ENCODE data around the gene ALS2CL. TPM values are rescaled to one million over a fixed set of nuclear protein-coding genes. Genes with fewer than 3 reads are reported as not detected.

ALS2CL gene
- total RNA-seq, 2 experiments from 2014 or later: 3.6 to 4.5 TPM

DNA sequence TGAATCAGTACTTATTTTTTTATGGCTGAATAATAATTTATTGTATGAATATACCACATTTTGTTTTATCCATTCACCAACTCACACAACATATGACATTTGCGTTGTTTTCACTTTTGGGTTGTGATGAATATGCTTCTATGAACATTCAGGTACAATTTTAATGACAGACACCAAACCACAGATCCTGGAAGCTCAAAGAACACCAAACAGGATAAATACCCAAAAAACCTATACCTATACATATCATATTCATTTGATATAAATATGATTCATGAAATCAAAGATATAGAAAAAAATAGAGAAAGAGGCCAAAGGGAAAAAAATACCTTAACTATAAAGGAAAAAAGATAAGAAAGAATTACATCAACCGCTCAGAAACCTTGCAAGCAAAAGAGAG, 45.4 kb downstream of the ALS2CL start:
- ATAC-seq (ENCODE audit: low read depth): no peak
- peaks cover 36% of the 10 kb centered on the region for H3K27me3 Mint-ChIP-seq
- H3K4me3 Mint-ChIP-seq: no peak overlapping the region
- no peak overlapping the region for H3K27ac Mint-ChIP-seq
- POLR2A ChIA-PET: no interaction called here
- H3K4me1 Mint-ChIP-seq: no peaks in the 10 kb centered on the region
- peaks cover 10% of the 10 kb centered on the region for H3K9me3 Mint-ChIP-seq
- DNase-seq: no peak
- no peaks in the 10 kb centered on the region for H3K36me3 Mint-ChIP-seq

DNA sequence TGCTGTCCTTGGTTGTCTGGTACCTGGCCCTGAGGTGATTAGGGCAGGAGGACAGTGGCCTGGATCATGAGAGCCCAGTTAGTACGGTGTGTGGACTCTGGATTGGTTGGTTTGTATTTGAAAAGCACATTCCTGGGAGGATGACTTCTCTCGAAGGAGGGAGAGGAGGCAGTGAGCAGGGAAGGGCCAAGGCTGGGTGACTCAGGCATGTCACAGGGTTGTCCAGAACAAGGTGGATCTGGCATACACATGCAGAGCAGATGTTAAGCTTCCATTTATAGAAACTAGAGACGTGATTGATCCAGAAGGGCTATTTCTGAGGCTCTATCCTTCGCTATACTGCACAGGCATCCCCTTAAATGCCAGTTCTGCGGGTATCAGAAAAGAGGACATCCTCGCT, 46.8 kb downstream of the ALS2CL start:
- DNase-seq: no peak
- Mint-ChIP-seq H3K27ac (no peak overlapping the region), H3K27me3 (peaks cover 30% of the 10 kb centered on the region), H3K4me1 (no peaks in the 10 kb centered on the region), H3K4me3 (no peak overlapping the region), H3K9me3 (peaks cover 2% of the 10 kb centered on the region), H3K36me3 (peaks cover 2% of the 10 kb centered on the region)
- no peak for ATAC-seq (ENCODE audit: low read depth)
- POLR2A ChIA-PET: no interaction called here

DNA sequence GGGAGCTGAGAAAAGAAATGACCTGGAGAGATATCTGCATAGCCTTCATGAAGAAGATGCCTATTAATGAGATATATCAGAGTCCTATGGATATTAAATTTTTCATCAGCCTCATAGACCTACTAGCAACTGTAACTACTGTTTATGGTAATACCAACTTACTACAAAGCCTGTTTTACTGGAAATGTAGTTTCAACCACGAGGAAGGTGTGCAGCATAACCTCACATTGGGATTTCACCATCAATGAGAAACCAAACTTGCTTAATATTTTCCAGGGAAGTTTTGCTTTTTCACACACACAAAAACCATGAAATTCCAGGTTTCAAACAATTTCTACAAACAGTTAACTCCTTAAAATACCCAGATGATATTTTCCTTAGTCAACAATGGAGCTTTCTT, 49.8 kb downstream of the ALS2CL start:
- Mint-ChIP-seq H3K9me3 (peaks cover 3% of the 10 kb centered on the region), H3K36me3 (peaks cover 5% of the 10 kb centered on the region), H3K4me1 (no peaks in the 10 kb centered on the region), H3K4me3 (no peak overlapping the region), H3K27me3 (peaks cover 26% of the 10 kb centered on the region), H3K27ac (no peak overlapping the region)
- POLR2A ChIA-PET: no interaction called here
- ATAC-seq (ENCODE audit: low read depth) (no peak), DNase-seq (no peak)

- H3K4me1 Mint-ChIP-seq: no peaks in the 10 kb centered on the region
- H3K9me3 Mint-ChIP-seq: peaks cover 3% of the 10 kb centered on the region
- POLR2A ChIA-PET: no interaction called here
- no peak overlapping the region for H3K4me3 Mint-ChIP-seq
- H3K27me3 Mint-ChIP-seq: peaks cover 28% of the 10 kb centered on the region
- no peak overlapping the region for H3K27ac Mint-ChIP-seq
- ATAC-seq (ENCODE audit: low read depth) (no peak), DNase-seq (no peak)
- peaks cover 5% of the 10 kb centered on the region for H3K36me3 Mint-ChIP-seq
Observed at GRCh38 chr3:46642971-46643370, 50.5 kb downstream of the ALS2CL start.

DNA sequence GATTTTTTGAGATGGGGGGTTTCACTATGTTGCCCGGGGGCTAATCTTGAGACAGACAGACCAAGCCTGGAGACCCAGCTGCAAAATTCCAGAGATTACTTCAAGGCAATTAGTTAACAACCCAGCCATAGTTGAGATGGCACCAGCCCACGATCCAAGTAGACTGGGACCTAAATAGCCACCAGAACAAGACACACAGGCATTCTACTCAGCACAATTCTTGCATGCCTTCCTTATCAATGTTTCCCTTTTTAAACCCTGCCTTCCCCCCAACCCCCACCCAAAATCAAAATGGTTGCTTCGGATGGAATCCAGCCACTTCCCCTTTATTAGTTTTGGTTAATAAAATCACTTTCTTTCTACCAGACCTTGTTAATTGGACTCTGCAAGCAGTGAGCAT, 52.6 kb downstream of the ALS2CL start:
- Mint-ChIP-seq H3K9me3 (peaks cover 3% of the 10 kb centered on the region), H3K27me3 (peaks cover 29% of the 10 kb centered on the region), H3K36me3 (peaks cover 5% of the 10 kb centered on the region), H3K4me1 (no peaks in the 10 kb centered on the region), H3K4me3 (no peak overlapping the region), H3K27ac (no peak overlapping the region)
- no peak for DNase-seq
- ATAC-seq (ENCODE audit: low read depth): no peak
- POLR2A ChIA-PET: no interaction called here

DNA sequence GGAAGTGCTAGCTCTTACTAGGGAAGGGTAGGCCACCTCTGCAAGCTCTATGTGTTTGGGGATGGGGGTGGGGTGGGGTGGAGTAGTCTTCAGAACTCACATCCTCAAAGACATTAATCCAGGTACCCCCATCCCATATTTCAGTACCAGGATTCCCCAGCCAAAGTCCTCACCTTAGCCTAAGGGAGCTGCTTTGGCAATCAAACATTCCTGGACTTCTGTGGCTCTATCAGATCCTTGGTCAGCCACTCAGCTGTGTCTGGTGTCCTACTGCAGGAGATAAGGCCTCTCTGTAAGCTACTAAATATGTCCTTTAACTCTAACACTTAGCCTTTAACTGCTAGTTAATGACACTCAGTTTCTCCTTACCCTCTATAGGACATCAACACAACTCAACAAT, 54.3 kb downstream of the ALS2CL start:
- Mint-ChIP-seq H3K36me3 (peaks cover 5% of the 10 kb centered on the region), H3K4me1 (peaks cover 5% of the 10 kb centered on the region), H3K4me3 (no peak overlapping the region), H3K27ac (no peak overlapping the region), H3K9me3 (peaks cover 3% of the 10 kb centered on the region), H3K27me3 (peaks cover 30% of the 10 kb centered on the region)
- DNase-seq: no peak
- POLR2A ChIA-PET: no interaction called here
- no peak for ATAC-seq (ENCODE audit: low read depth)

GRCh38 chr3:46634856-46635255, 58.6 kb downstream of the ALS2CL start:
- peaks cover 1% of the 10 kb centered on the region for H3K9me3 Mint-ChIP-seq
- no peaks in the 10 kb centered on the region for H3K36me3 Mint-ChIP-seq
- peaks cover 9% of the 10 kb centered on the region for H3K4me1 Mint-ChIP-seq
- ATAC-seq (ENCODE audit: low read depth): no peak
- peaks cover 15% of the 10 kb centered on the region for H3K27me3 Mint-ChIP-seq
- no peak overlapping the region for H3K27ac Mint-ChIP-seq
- no peak overlapping the region for H3K4me3 Mint-ChIP-seq
- no peak for DNase-seq
- POLR2A ChIA-PET: no interaction called here

DNA sequence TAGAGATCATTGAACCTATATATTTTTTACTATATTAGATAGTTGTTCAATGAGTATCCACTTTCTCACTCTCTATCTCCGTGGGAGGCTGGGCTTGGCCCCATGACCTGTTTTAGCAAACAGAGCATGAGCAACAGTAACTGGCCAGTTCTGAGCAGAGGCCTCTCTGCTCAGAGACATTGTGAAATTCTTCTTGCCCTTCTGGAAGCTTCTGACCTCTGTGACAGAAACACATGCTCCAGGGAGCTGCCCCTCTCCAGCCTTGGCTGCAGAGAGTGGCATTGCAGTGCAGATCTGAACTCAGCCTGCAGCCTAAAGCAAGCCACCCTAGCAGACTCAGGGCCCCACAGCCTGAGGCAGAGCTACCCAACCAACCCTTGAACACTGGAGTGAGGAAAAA, 60.7 kb downstream of the ALS2CL start:
- no peak for ATAC-seq (ENCODE audit: low read depth)
- no peak overlapping the region for H3K4me3 Mint-ChIP-seq
- H3K4me1 Mint-ChIP-seq: peaks cover 16% of the 10 kb centered on the region
- no peaks in the 10 kb centered on the region for H3K9me3 Mint-ChIP-seq
- H3K27me3 Mint-ChIP-seq: peaks cover 10% of the 10 kb centered on the region
- H3K36me3 Mint-ChIP-seq: no peaks in the 10 kb centered on the region
- no peak overlapping the region for H3K27ac Mint-ChIP-seq
- POLR2A ChIA-PET: no interaction called here
- no peak for DNase-seq

DNA sequence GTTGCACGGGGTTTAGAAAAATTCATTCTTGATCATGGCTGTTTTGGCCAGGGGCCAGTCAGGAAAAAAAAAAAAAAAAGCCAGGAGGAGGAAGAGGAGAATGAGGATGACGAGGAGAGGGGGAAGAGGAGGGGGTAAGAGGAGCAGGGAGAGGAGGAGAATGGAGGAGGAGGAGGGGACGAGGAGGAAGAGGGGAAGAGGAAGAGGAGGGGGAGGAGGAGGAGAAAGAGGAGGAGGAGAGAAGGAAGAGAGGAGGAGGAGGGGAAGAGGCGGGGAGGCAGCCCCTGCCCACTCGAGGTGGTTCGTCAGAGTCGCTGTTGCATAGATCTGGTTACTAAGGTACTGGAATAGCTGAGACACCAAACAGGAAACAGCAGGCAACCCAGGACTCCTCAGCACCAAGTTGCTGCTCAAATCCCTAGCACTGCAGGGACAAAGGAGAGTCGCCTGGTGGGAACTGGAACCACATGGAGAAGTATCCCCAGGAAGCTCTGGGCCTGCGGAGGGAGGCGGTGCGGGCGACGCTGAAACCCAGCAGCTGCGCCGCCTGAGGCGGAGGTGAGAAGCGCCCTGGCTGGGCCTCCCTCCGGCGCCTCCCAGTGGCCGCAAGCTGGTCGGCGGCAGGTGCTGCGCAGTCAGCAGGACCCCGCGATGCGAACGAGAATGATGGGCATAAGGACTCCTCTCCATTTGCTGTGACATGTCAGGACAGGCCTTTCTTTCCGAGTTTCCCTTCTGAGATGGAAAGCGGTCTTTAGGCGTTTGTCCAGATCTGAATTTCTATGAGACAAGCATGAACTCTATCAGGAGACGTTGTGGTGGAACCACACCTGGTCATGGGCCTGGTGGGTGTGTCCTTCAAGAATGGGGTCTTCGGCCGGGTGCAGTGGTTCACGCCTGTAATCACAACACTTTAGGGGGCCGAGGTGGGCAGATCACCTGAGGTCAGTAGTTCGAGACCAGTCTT, 63.6 kb downstream of the ALS2CL start:
- POLR2A ChIA-PET: interaction anchor here (2.2 kb wide), 1 partner anchor 141 kb away, joined by 12 read pairs; no protein-coding TSS in a partner anchor
- Mint-ChIP-seq H3K36me3 (no peaks in the 10 kb centered on the region), H3K27me3 (peaks cover 9% of the 10 kb centered on the region), H3K9me3 (no peaks in the 10 kb centered on the region), H3K4me1 (peaks cover 14% of the 10 kb centered on the region), H3K27ac (peak overlapping the region; percentile 68), H3K4me3 (peak overlapping the region; percentile 64)
- DNase-seq (peak; percentile 85), ATAC-seq (ENCODE audit: low read depth) (peak; percentile 99)

DNA sequence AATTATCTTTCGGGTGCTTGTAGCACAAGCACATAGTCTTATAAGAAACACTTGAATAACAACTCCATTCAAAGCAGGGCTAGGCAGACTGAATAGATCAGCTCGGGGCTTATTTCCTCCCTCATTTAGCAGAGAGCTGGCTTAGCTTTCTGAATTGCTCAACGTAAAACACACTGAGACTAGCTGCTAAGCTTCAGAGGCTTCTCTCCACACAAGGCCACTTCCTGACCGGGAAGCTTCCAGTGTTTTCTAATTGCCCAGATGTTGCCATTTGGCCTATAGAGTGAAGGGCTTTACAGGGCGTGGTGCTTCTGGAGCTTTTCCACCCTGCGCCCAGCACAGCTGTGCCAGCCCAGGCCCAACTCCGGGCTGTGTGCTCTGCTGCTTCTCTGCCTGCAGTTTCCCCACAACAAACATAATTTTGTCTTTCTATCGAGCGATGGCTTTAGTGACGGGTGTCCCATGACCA, 64.5 kb downstream of the ALS2CL start:
- no peak overlapping the region for H3K4me3 Mint-ChIP-seq
- POLR2A ChIA-PET: interaction anchor here (0.6 to 2.2 kb wide), 2 partner anchors 140 to 327 kb away, joined by 5 to 12 read pairs; no protein-coding TSS in a partner anchor
- H3K27me3 Mint-ChIP-seq: peaks cover 9% of the 10 kb centered on the region
- no peak for ATAC-seq (ENCODE audit: low read depth)
- DNase-seq: no peak
- H3K4me1 Mint-ChIP-seq: peaks cover 10% of the 10 kb centered on the region
- H3K9me3 Mint-ChIP-seq: no peaks in the 10 kb centered on the region
- no peak overlapping the region for H3K27ac Mint-ChIP-seq
- no peaks in the 10 kb centered on the region for H3K36me3 Mint-ChIP-seq

- ATAC-seq (ENCODE audit: low read depth) (no peak), DNase-seq (no peak)
- POLR2A ChIA-PET: no interaction called here
- Mint-ChIP-seq H3K27ac (no peak overlapping the region), H3K27me3 (peaks cover 19% of the 10 kb centered on the region), H3K4me3 (no peak overlapping the region), H3K4me1 (peaks cover 10% of the 10 kb centered on the region), H3K36me3 (no peaks in the 10 kb centered on the region), H3K9me3 (no peaks in the 10 kb centered on the region)
Observed at GRCh38 chr3:46627078-46627477, 66.4 kb downstream of the ALS2CL start.

DNA sequence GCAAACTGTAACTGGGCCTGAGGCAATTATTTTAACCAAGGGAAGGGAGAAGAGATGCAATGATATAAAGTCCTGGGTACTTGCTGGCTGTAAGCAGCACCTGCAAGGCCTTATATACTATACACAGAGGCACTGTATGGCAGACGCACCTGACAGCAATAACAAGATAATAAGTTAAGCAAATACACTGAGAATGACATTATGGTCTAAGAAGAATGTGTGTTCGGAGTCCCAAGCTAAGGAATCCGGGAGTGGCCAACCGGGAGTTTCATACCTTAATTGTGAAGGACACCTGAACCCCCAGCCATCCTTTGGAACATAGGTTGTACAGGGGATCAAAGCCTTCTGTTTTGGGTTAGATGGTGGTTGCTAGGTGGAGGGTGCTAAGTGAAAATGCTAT, 67.4 kb downstream of the ALS2CL start:
- POLR2A ChIA-PET: no interaction called here
- Mint-ChIP-seq H3K27me3 (peaks cover 29% of the 10 kb centered on the region), H3K27ac (no peak overlapping the region), H3K4me1 (peaks cover 10% of the 10 kb centered on the region), H3K4me3 (no peak overlapping the region), H3K36me3 (no peaks in the 10 kb centered on the region), H3K9me3 (no peaks in the 10 kb centered on the region)
- DNase-seq (no peak), ATAC-seq (ENCODE audit: low read depth) (no peak)

DNA sequence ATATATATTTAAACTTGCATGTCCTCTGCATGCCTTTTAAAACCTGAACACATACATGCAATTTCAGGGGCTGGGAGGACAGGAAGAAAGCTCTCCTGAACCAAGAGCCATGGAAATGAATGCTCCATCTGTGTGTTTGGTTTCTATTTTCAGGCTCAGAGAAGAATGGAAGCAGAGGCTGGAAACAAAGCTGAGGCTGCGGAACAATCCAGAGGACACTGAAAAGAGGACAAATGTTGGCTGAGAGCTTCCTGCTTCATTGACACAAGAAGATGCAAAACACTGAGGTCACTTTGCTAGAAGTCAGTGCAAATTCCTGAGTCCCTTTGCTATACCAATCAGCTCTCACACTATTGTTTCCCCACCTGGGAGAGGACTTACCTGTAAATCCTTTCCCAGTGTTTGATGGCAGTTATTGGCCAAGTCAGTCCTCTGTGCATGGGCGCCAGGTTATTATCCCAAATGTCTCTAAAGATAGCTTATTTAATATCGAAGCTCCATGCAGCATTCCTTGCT, 68.4 kb downstream of the ALS2CL start:
- Mint-ChIP-seq H3K4me3 (no peak overlapping the region), H3K27me3 (peaks cover 33% of the 10 kb centered on the region), H3K27ac (no peak overlapping the region), H3K36me3 (no peaks in the 10 kb centered on the region), H3K9me3 (no peaks in the 10 kb centered on the region), H3K4me1 (peaks cover 7% of the 10 kb centered on the region)
- DNase-seq (no peak), ATAC-seq (ENCODE audit: low read depth) (no peak)
- POLR2A ChIA-PET: no interaction called here

DNA sequence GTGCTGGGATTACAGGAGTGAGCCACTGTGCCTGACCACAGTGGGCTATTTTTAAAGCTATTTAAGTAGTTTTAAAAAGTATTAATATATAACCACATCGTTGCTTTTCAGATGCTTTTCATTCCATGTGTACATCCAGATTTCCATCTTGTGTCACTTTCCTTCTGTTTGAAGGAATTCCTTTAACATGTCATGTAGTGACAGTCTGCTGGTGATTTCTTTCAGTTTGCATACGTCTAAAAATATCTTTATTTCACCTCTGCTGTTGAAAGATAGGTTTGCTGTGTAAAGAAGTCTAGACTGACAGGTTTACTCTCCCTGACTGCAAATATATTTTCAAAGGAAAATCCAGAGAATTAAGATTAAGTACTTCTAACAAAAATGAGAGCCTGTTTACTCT, 68.9 kb downstream of the ALS2CL start:
- Mint-ChIP-seq H3K36me3 (no peaks in the 10 kb centered on the region), H3K4me1 (peaks cover 4% of the 10 kb centered on the region), H3K4me3 (no peak overlapping the region), H3K9me3 (no peaks in the 10 kb centered on the region), H3K27me3 (peaks cover 33% of the 10 kb centered on the region), H3K27ac (no peak overlapping the region)
- ATAC-seq (ENCODE audit: low read depth) (no peak), DNase-seq (no peak)
- POLR2A ChIA-PET: no interaction called here
